Erythroblast (primary cell): ENCODE results near the gene PARD3.

ENCODE experiments used
- DNase-seq, 2 experiments: peaks; one replicate each; lab custom pipeline; 2025; lab: John Stamatoyannopoulos, UW
- GATA1 ChIP-seq: IDR thresholded peaks from 2 replicates; pipeline ENCODE4 v1.6.1; 2011; ENCODE audit warnings: low read depth, mild to moderate bottlenecking, control low read depth, low read length, moderate library complexity
- POLR2A ChIP-seq: IDR thresholded peaks from 2 replicates; pipeline ENCODE4 v1.6.1; 2011; ENCODE audit warnings: mild to moderate bottlenecking, low read length

The PARD3 gene

DNA sequence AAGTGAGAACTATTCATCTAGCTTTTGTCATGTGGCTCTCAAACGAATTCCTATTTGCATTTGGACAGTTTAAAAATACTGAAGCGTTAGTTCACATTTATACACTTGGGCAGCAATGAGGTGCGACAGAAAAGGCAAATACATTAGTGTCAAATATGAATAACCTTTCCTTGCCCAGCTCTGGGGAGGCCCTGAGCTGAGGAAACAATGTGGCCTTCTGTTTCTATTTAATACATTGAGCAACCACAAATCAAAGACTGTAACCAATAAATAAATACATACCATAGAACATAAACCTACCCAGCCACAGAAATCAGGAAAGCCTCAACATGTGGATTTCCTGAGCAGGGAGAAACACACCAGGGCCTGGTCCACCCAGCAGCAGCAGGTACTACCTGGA is 585.2 kb downstream of the PARD3 start:
- TF ChIP-seq POLR2A (no peak), GATA1 (no peak)
- no peak for DNase-seq

DNA sequence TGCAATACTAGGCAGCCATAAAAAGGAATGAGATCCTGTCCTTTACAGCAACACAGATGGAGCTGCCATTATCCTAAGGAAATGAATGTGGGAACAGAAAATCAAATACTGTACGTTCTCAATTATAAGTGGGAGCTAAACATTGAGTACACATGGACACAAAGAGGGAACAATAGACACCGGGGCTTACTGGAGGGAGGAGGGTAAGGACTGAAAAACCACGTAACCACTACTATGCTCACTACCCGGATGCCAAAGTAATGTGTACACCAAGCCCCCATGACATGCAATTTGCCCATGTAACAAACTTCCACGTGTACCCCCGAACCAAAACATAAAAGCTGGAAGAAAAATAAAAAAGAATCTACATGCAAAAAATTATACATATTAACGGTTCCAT is 587.0 kb downstream of the PARD3 start:
- TF ChIP-seq GATA1 (no peak), POLR2A (no peak)
- no peak for DNase-seq

DNA sequence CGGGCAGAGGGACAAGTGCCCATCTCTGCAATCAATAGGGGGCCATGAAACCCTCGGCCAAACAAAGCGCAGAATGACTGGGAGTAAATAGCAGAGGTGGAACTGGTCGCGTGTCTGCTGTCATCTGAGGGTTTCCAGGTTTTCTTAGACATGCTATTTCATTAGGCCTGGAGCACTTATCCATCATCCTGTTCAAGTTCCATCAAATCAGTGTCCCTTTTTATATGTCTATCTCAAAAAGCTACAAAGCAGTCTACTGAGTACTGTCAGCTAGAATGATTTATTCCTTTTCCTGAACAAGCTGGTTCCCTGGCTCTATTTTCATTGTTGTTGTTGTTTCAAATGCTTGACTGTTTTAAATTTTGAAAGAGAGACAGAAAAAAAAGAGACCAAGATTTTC is 590.5 kb downstream of the PARD3 start:
- TF ChIP-seq POLR2A (no peak), GATA1 (no peak)
- no peak for DNase-seq

DNA sequence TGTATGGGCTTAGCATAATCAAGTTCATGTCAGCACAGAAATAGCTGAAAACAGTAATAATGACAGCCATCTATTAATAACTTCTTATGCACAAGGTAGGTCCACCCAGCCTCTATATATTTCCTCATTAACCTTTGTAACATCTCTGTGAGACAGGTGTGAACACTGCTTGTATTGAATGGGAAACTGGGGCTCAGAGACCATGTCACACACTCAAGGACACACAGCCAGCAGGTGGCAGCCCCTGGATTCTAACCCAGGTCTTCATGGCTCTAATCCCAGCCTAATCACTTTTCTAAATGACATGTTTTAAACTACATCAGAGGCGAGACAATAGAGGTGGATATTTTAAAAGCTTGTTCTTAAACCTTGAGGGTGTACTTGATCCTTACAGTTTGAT is 591.4 kb downstream of the PARD3 start:
- no peak for DNase-seq
- TF ChIP-seq GATA1, result no peak
- TF ChIP-seq POLR2A, result no peak

DNA sequence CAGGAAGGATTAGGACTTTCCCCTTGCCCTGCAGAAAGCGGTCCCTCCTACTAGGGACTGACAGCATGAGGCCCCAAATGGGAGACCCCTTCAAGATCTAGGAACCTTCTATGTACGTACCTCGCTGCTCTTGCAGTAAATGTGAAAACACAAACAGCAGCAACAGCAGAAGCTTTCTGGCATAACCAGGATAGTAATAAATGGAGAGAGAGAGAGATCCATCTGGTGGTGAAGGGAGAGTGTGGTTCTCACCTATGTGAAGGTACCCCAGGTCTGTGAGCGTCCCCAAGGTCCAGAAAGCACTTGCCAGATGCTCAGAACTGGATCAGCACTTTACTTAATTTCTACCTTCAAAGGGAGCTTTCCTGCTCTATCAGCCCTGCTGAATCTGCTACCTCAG is 592.7 kb downstream of the PARD3 start:
- no peak for TF ChIP-seq GATA1
- no peak for TF ChIP-seq POLR2A
- DNase-seq, result no peak

DNA sequence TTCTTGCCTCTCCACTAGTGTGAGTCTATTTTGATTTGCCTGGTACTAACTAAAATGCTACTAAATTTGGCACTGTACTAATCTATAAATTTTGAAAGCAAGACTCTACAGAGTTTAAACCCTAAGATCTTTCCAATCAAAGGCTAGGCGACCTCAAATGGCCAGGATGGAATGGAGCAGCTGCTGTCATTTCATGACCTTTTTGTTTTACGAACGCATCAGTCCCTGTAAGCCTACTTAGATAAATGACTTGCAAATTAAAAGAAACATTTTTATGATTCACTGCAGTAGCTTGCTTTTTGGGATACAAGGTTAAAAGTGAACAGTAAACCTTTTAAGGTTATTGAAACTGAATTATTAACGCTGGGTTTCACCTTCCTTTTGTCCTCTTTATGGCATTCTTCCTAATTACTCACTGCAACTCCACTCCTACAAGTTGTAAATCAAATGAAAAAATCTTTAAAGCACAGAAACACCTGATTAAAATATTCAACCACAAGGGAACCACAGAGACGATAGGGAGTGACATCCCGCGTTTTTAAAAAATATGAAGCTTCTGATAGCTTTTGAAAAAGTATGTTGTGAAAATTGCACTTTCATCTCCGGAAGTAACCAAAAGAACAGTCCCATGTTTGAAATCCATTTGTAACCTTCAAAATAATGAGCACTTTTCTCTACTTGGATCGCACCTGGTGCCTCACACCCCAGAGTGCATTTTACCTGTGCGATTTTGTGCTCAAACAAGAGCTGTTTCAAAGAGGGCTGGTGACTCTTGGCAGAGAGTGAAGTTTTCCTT is 595.1 kb downstream of the PARD3 start:
- TF ChIP-seq GATA1, result no peak
- TF ChIP-seq POLR2A, result no peak
- DNase-seq, result no peak

DNA sequence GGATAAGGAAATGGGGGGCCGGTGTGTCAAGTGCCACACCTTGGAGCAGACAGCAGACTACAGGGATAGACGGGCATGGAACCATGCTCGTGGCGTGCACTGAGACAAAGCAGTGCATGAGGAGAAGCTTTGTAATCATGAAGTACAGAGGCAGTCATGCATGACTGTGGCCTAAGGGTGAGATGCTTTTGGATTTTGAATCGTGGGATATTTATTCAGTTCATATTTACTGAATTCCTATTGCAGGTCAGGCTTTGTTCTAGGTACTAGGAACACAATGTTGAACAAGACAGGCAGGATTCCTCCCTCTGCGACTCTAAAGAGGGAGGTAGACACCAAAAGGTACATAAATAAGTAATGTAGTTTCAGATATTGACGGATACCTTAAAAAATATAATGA is 597.6 kb downstream of the PARD3 start:
- TF ChIP-seq POLR2A, result no peak
- no peak for TF ChIP-seq GATA1

DNA sequence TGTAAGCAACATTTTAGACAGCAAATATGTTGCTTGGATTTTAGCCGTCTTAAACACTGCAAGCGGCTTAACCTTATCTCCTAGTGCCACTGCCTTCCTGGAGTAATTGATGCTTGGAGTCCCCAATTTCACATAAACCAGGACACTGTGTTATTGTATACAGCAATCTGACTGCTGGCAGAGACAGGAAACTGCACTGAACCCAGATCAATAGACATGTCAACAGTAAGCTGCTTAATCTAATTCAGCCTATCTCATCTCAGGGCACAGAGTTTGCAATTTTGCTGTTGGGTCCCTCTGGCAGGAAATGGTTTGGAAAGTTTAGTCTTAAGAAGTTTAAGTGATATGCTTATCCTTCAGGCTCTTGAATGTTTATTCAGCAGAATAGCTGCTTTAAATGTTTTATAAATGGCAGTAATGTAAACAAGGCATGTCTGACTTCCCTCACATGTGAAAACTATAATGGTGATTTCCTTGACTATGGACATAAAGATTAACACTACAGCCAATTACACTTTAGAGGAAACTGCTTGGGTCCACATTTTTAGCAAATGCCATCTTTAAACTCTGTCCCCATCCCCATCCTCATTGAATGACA is 598.6 kb downstream of the PARD3 start:
- TF ChIP-seq POLR2A, result no peak
- TF ChIP-seq GATA1, result no peak
- DNase-seq, result no peak

More for the DNA sequence above, 597.6 kb downstream of the PARD3 start:
- DNase-seq, result no peak

DNA sequence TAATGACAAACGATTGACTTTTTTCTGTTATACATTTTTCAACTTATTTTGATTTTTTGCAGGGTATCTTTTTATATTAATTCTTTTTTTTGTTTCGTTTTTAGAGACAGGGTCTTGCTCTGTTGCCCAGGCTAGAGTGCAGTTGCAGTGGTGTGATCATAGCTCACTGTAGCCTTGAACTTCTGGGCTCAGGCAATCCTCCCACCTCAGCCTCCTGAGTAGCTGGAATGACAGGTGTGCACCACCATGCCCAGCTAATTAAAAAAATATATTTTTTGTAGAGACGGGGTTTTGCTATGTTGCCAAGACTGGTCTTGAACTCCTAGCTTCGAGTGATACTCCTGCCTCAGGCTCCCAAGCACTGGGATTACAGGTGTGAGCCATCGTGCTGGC is 601.3 kb downstream of the PARD3 start:
- TF ChIP-seq GATA1 (no peak), POLR2A (no peak)
- no peak for DNase-seq

DNA sequence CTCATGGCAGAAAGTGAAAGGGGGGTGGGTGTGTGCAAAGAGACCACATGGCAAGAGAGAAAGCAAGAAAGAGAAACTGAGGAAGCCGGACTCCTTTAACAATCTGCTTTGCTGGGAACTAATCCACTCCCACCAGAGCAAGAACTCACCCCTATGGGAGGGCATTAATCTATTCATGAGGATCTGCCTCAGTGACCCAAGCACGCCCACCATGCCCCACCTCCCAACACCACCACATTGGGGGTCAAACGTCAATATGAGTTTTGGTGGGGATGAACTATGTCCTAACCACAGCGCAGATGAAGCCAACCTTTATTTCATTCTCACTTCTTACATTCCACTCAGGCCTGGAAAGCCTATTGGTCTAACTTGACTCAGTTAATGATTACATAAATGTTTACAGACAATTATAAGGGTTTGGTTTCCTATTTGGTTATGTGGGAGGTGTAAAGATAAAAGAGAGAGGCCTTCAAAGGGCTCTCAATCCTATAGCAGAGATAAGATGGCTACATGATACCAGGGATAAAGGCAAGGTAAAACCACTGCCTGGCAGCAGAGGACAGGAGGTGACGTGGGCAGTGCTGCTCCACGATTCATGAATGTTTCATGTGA is 601.8 kb downstream of the PARD3 start:
- TF ChIP-seq GATA1, result no peak
- TF ChIP-seq POLR2A, result no peak
- no peak for DNase-seq

DNA sequence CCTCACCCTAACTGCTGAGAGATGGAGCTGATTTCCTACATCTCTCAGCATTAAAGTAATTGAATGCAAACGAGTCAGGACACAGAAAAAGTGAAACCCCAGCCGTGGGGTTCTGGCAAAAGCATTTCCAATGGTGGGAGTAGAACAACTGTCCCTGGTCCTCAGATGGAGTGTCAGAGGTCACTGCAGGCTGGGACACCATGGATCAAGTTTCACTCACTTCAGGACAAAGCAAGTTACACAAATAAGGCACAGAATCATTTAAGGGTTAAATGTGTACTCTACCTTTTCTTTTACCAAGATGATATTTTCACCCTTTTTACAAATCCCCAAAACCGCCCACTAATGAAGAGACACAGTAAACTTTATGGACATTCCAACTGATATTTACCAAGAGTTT is 607.8 kb downstream of the PARD3 start:
- DNase-seq, result no peak

DNA sequence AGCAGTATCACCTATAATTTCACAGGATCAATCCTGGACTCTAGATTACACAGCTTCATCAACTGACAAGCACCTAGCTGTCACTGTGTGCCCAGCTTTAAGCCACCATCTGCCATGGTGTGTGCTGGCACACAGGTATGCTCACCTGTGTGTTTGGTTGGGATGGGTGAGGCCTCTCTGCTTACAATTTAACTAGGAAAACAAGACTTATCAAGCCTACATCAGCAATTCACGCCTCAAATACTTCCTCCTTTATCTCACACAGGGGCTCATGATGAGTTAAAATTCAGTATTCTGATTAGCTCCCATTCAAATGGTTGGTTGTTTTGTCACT is 608.2 kb downstream of the PARD3 start:
- TF ChIP-seq POLR2A, result no peak
- no peak for TF ChIP-seq GATA1
- no peak for DNase-seq

More for the DNA sequence above, 607.8 kb downstream of the PARD3 start:
- TF ChIP-seq POLR2A, result no peak
- TF ChIP-seq GATA1, result no peak

DNA sequence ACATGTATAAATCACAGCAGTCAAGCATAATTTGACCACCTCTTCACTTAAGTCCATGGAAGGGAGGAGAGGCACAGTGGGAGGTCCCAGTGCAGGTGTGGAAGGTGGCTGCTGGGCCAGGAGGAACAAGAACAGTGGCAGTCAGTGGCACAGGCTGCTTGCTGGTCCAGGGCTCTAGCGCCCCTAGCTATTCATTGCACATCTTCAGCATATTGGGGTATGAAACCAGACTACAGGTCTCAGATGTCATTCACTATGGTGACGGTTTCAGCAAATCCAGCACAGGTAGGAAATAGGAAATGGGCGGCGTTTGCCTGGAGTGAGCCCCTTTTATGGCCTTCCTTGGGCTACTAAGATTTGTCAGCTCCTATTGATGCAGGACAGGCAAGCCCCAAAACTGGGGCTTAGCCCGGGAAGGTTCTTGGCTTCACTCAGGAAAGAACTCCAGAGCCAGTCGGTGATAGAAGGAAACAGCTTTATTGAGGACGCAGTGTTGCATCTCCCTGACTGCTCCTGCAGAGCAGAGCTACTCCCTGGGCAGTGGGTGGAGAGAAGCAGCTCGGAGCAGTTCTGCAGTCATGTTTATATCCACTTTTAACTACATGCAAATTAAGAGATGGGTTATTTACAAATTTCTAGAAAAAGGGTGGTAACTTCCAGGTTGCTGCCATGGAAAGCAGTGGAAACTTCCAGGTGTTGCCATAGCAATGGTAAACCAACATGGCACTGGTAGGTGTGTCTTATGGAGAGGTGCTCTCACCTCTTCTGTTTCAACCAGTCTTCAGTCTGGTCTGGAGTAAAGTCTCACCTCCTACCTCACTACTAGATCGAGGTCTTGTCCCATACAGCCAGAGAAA is 608.8 kb downstream of the PARD3 start:
- TF ChIP-seq GATA1, result no peak
- TF ChIP-seq POLR2A, result no peak
- no peak for DNase-seq
